Measurements from ENCODE around the gene NCAPH2. TPM values are rescaled to one million over a fixed set of nuclear protein-coding genes. Genes with fewer than 3 reads are reported as not detected.

The NCAPH2 gene
- total and polyA plus RNA-seq, 2 of the 8 experiments (the other 6 are each of a cell fraction or from before 2014, with no cell fraction given) = 62.2 to 81.6 TPM

DNA sequence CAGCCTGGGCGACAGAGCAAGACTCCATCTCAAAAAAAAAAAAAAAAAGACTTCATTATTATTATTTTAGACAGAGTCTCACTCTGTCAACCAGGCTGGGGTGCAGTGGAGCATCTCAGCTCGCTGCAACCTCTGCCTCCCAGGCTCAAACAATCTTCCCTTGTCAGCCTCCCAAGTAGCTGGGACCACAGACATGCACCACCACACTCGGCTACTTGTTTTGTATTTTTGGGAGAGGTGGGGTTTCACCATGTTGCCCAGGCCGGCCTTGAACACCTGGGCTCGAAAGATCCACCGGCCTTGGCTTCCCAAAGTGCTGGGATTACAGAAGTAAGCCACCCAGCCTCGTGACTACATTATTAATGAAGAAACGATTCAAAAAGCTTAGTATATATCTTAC lies 27.1 kb downstream of the NCAPH2 start:
- no peak overlapping the region for H4K5ac ChIP-seq (ENCODE audit: insufficient read length, low read depth, low read length)
- no peak overlapping the region for H3K27ac ChIP-seq (ENCODE audit: low read depth, low read length)
- no peak overlapping the region for H2BK15ac ChIP-seq (ENCODE audit: low read length)
- peaks cover 24 to 35% (median 32%) of the 10 kb centered on the region in 4 experiments for H3K27me3 ChIP-seq (replicated peaks in 1 of 4; ENCODE audit: control insufficient read depth in 3 of 4, extremely low read depth in 1 of 4, insufficient read depth in 3 of 4, low read length in 3 of 4)
- H3K36me3 ChIP-seq (ENCODE audit: control insufficient read depth in 2 of 4, insufficient read depth in 4 of 4, low read length in 3 of 4) = no peaks in the 10 kb centered on the region
- no peak overlapping the region for H3K14ac ChIP-seq (ENCODE audit: insufficient read length)
- H2BK20ac ChIP-seq (ENCODE audit: low read length) = no peak overlapping the region
- H3K4me3 ChIP-seq (ENCODE audit: extremely low read depth in 1 of 4, insufficient read depth in 2 of 4, low read depth in 3 of 4, low read length in 4 of 4) = no peak overlapping the region
- H2BK5ac ChIP-seq (ENCODE audit: low read depth, low read length) = no peak overlapping the region
- 89% methylated on average over 7 of the region's 8 CpGs; no CpG with 5 or more reads in 1 of the 2 experiments for WGBS, 2 experiments (ENCODE audit: extremely low coverage in 1 of 2, insufficient coverage in 1 of 2, insufficient read length in 1 of 2, insufficient replicate concordance in 2 of 2, low coverage in 1 of 2, low lambda C conversion rate in 2 of 2, missing lambda C conversion rate in 1 of 2)
- H4K8ac ChIP-seq (ENCODE audit: extremely low read depth, insufficient read depth, low read length) = no peak overlapping the region; the same call in 1 of the 2 replicates
- H3K79me2 ChIP-seq (ENCODE audit: control insufficient read depth in 1 of 2, insufficient read depth in 2 of 2, low read length in 2 of 2) = no peaks in the 10 kb centered on the region
- no peak for FAIRE-seq
- H3K9me3 ChIP-seq (ENCODE audit: insufficient read depth in 2 of 2, low read depth in 1 of 2, low read length in 1 of 2) = no peaks in the 10 kb centered on the region
- peaks cover 0 to 14% (median 5%) of the 10 kb centered on the region in 4 experiments; a peak in 5 of 7 replicates for H3K4me1 ChIP-seq (replicated peaks in 1 of 4; ENCODE audit: control insufficient read depth in 3 of 4, insufficient read depth in 4 of 4, low read length in 3 of 4)
- TF ChIP-seq RBBP5 (IDR thresholded peaks at IDR 0.05; ENCODE audit: borderline replicate concordance, low read depth, low read length) (no peak), SIRT6 (IDR thresholded peaks at IDR 0.05; ENCODE audit: low read length) (no peak), CHD2 (IDR thresholded peaks at IDR 0.05; ENCODE audit: low read length) (no peak), SRF (IDR thresholded peaks at IDR 0.05; ENCODE audit: low read depth, low read length) (no peak)
- ChIA-PET POLR2A (ENCODE audit: partially characterized antibody) (interaction anchor here (1.0 kb wide), 1 partner anchor 11 kb away, joined by 3 read pairs; no protein-coding TSS in a partner anchor), CTCF (ENCODE audit: partially characterized antibody) (interaction anchor here (1.0 to 6.6 kb wide), 6 partner anchors 10 to 161 kb away, joined by 3 to 36 read pairs (median 4); partner anchors contain the start of genes KLHDC7B and SCO2)
- H2AK5ac ChIP-seq (ENCODE audit: low read depth, low read length) = no peak overlapping the region
- no peaks in the 10 kb centered on the region for H3K79me1 ChIP-seq (ENCODE audit: low read depth, low read length)
- H4K91ac ChIP-seq (replicated peaks; ENCODE audit: insufficient read length, low read length) = no peak overlapping the region
- peaks cover 18% of the 10 kb centered on the region; the same call in 1 of the 2 replicates for H3K23me2 ChIP-seq (ENCODE audit: low read depth, low read length)
- no peak overlapping the region for H2AFZ ChIP-seq (ENCODE audit: low read length)
- no peak overlapping the region for H3K4me2 ChIP-seq (ENCODE audit: insufficient read depth in 1 of 2, low read depth in 2 of 2, low read length in 2 of 2)
- no peak overlapping the region for H3K23ac ChIP-seq (ENCODE audit: insufficient read length)
- H4K20me1 ChIP-seq (replicated peaks in 1 of 2; ENCODE audit: control insufficient read depth in 1 of 2, insufficient read depth in 2 of 2, low read length in 2 of 2) = no peaks in the 10 kb centered on the region
- no peak overlapping the region for H2BK12ac ChIP-seq (ENCODE audit: low read depth, low read length)
- DNase-seq (ENCODE audit: low read depth in 1 of 2, low spot score in 2 of 2) = no peak
- no peak overlapping the region for H3K56ac ChIP-seq (replicated peaks; ENCODE audit: insufficient read length, low read depth, low read length)
- H2BK120ac ChIP-seq (replicated peaks; ENCODE audit: low read depth, low read length) = no peak overlapping the region
- H3K18ac ChIP-seq (ENCODE audit: extremely low read depth, low read length) = no peak overlapping the region
- H3K4ac ChIP-seq (replicated peaks; ENCODE audit: insufficient read length, low read depth, low read length) = no peak overlapping the region
- H3K9ac ChIP-seq (replicated peaks in 1 of 4; ENCODE audit: extremely low read depth in 1 of 4, low read depth in 3 of 4, low read length in 3 of 4) = no peak overlapping the region

Measured in H1 (cell line).